IPS-NIHi7 (cell line): ENCODE measurements around the gene CMC2.
A peak's percentile ranks its signal among the peaks of the same experiment; 100 is the strongest.

Experiments
- DNase-seq: peaks from one replicate; pipeline ENCODE4 v3.0.0; 2012; ENCODE audit warnings: mixed read lengths; ENCODE audit errors: extremely low spot score

CMC2 gene

GRCh38 chr16:80931801-80932707 lies 74.6 kb downstream of the CMC2 start:
- peak; percentile 64 for DNase-seq

- peak; percentile 87 for DNase-seq
Observed at GRCh38 chr16:80924372-80924978, 82.2 kb downstream of the CMC2 start.

- DNase-seq = no peak
Observed at GRCh38 chr16:80923356-80923755, 83.3 kb downstream of the CMC2 start.
